Calu3 (cell line): ENCODE data around the gene NEURL1. TPM values are rescaled to one million over a fixed set of nuclear protein-coding genes. Genes with fewer than 3 reads are reported as not detected.

Experiments
- BruUV-seq: library from RNA; stranded (reverse); fragments of 400-500 nt; replicated peaks from 2 replicates; lab custom pipeline; 2021; lab: Mats Ljungman, UMichigan
- CTCF ChIA-PET: fragments of 300-600 bp; sonication (Branson Sonifier 250); formaldehyde crosslinking; loops from one replicate; lab custom pipeline; 2022; ENCODE audit warnings: antibody characterized with exemption; lab: Charles Lee
- DNase-seq: peaks from one replicate; pipeline ENCODE4 v3.0.0; 2022
- H3K27ac Mint-ChIP-seq: one replicate; pipeline ENCODE4 v1.8.0; 2022; ENCODE audit warnings: mixed read lengths; ENCODE audit not compliant: unreplicated experiment
- H3K27me3 Mint-ChIP-seq: one replicate; pipeline ENCODE4 v1.8.0; 2022; ENCODE audit warnings: mixed read lengths; ENCODE audit not compliant: unreplicated experiment
- H3K36me3 Mint-ChIP-seq: one replicate; pipeline ENCODE4 v1.8.0; 2022; ENCODE audit warnings: mild to moderate bottlenecking, moderate library complexity, mixed read lengths; ENCODE audit not compliant: insufficient read depth, unreplicated experiment
- H3K4me1 Mint-ChIP-seq: one replicate; pipeline ENCODE4 v1.8.0; 2022; ENCODE audit warnings: mild to moderate bottlenecking, low read depth, mixed read lengths; ENCODE audit not compliant: unreplicated experiment
- H3K4me3 Mint-ChIP-seq: one replicate; pipeline ENCODE4 v1.8.0; 2022; ENCODE audit warnings: mild to moderate bottlenecking, low read depth, moderate library complexity, mixed read lengths; ENCODE audit not compliant: unreplicated experiment
- H3K9me3 Mint-ChIP-seq: one replicate; pipeline ENCODE4 v1.8.0; 2022; ENCODE audit warnings: low read depth, mixed read lengths; ENCODE audit not compliant: unreplicated experiment
- CTCF ChIP-seq: fragments of 200-600 bp; IDR thresholded peaks from one replicate; pipeline ENCODE4 v1.8.0; 2022; ENCODE audit warnings: antibody characterized with exemption; ENCODE audit not compliant: unreplicated experiment
- intact Hi-C: fragments of 100-400 bp; cut with micrococcal nuclease; formaldehyde crosslinking; loops from one replicate; pipeline ENCODE4 v1.10.0; 2022; ENCODE audit not compliant: unreplicated experiment
- total RNA-seq: library from RNA; stranded (reverse); gene quantifications from 2 replicates; pipeline ENCODE4 v1.2.3, GENCODE V29; 2022

The NEURL1 gene
- total RNA-seq, 1 experiment from 2014 or later, result not detected

GRCh38 chr10:103528549-103528948, 35.0 kb downstream of the NEURL1 start:
- CTCF ChIA-PET, result interaction anchor here (0.6 kb wide), 1 partner anchor 1249 kb away, joined by 3 read pairs; no protein-coding TSS in a partner anchor
- H3K36me3 Mint-ChIP-seq, result no peaks in the 10 kb centered on the region
- BruUV-seq, result no TSS peak

GRCh38 chr10:103529539-103529938, 36.0 kb downstream of the NEURL1 start:
- H3K4me1 Mint-ChIP-seq, result peaks cover 7% of the 10 kb centered on the region
- CTCF ChIA-PET, result no interaction called here
- no peak for TF ChIP-seq CTCF
- H3K36me3 Mint-ChIP-seq, result no peaks in the 10 kb centered on the region
- no peaks in the 10 kb centered on the region for H3K27me3 Mint-ChIP-seq
- no peak for DNase-seq
- intact Hi-C loops, result no loop called here
- H3K9me3 Mint-ChIP-seq, result no peaks in the 10 kb centered on the region
- no TSS peak for BruUV-seq
- H3K4me3 Mint-ChIP-seq, result no peak overlapping the region
- H3K27ac Mint-ChIP-seq, result no peak overlapping the region

More at GRCh38 chr10:103528549-103528948, 35.0 kb downstream of the NEURL1 start:
- no peaks in the 10 kb centered on the region for H3K27me3 Mint-ChIP-seq
- DNase-seq, result no peak
- intact Hi-C loops, result no loop called here
- peaks cover 7% of the 10 kb centered on the region for H3K4me1 Mint-ChIP-seq
- no peak for TF ChIP-seq CTCF
- no peaks in the 10 kb centered on the region for H3K9me3 Mint-ChIP-seq
- H3K27ac Mint-ChIP-seq, result no peak overlapping the region
- H3K4me3 Mint-ChIP-seq, result no peak overlapping the region

GRCh38 chr10:103533827-103534226, 40.3 kb downstream of the NEURL1 start:
- intact Hi-C loops, result no loop called here
- CTCF ChIA-PET, result no interaction called here
- no peaks in the 10 kb centered on the region for H3K9me3 Mint-ChIP-seq

GRCh38 chr10:103534621-103535498, 41.4 kb downstream of the NEURL1 start:
- no peaks in the 10 kb centered on the region for H3K36me3 Mint-ChIP-seq
- intact Hi-C loops, result no loop called here
- H3K27ac Mint-ChIP-seq, result no peak overlapping the region
- DNase-seq, result no peak
- H3K4me3 Mint-ChIP-seq, result no peak overlapping the region
- no peaks in the 10 kb centered on the region for H3K4me1 Mint-ChIP-seq
- BruUV-seq, result no TSS peak
- no peak for TF ChIP-seq CTCF
- H3K9me3 Mint-ChIP-seq, result no peaks in the 10 kb centered on the region
- peaks cover 2% of the 10 kb centered on the region for H3K27me3 Mint-ChIP-seq
- CTCF ChIA-PET, result no interaction called here

More at GRCh38 chr10:103533827-103534226, 40.3 kb downstream of the NEURL1 start:
- DNase-seq, result no peak
- no TSS peak for BruUV-seq
- Mint-ChIP-seq H3K27me3 (no peaks in the 10 kb centered on the region), H3K4me3 (no peak overlapping the region), H3K27ac (no peak overlapping the region), H3K36me3 (no peaks in the 10 kb centered on the region), H3K4me1 (no peaks in the 10 kb centered on the region)
- TF ChIP-seq CTCF, result no peak
